ENCODE measurements around the gene TMCO4. TPM values are rescaled to one million over a fixed set of nuclear protein-coding genes. Genes with fewer than 3 reads are reported as not detected.

Gene TMCO4
- total RNA-seq, 1 experiment from 2014 or later, result 19.7 TPM

- CTCF ChIA-PET, result interaction anchor here (0.7 kb wide), 2 partner anchors 64 to 108 kb away, joined by 3 to 5 read pairs; no protein-coding TSS in a partner anchor
- peak overlapping the region; percentile 99; the same call in 1 of the 2 replicates for H3K4me2 ChIP-seq (ENCODE audit: low read length)
- H3K9me2 ChIP-seq (replicated peaks; ENCODE audit: low read length), result no peaks in the 10 kb centered on the region
- H2AFZ ChIP-seq (ENCODE audit: low read length), result no peak overlapping the region
- intact Hi-C loops (cut with micrococcal nuclease), result loop anchor here (2.0 kb wide), 1 partner anchor 164 kb away; no protein-coding TSS in a partner anchor
- H3K9ac ChIP-seq (ENCODE audit: low read length), result no peak overlapping the region
- H3K27me3 ChIP-seq (ENCODE audit: low read length), result no peaks in the 10 kb centered on the region
- H3K4me1 ChIP-seq (ENCODE audit: insufficient read depth, low read length), result peaks cover 28% of the 10 kb centered on the region
- no peaks in the 10 kb centered on the region for H3F3A ChIP-seq (ENCODE audit: low read length, unreplicated experiment)
- POLR2A ChIA-PET (ENCODE audit: unreplicated experiment), result interaction anchor here (0.5 kb wide), 2 partner anchors 161 kb away, joined by 4 to 15 read pairs; partner anchors contain the start of gene CAPZB
- H3K27ac ChIP-seq (ENCODE audit: low read length), result no peak overlapping the region
- BruUV-seq (replicated peaks), result no TSS peak
- H3K9me3 ChIP-seq (ENCODE audit: low read length), result no peaks in the 10 kb centered on the region
- DNase-seq, result peak; percentile 17
- H3K36me3 ChIP-seq (ENCODE audit: low read depth, low read length), result no peaks in the 10 kb centered on the region
- H3K79me2 ChIP-seq (ENCODE audit: low read length), result peaks cover 51% of the 10 kb centered on the region
- no peak overlapping the region for H3K4me3 ChIP-seq (ENCODE audit: low read length)
- ATAC-seq, result no peak
- no peaks in the 10 kb centered on the region for H4K20me1 ChIP-seq (ENCODE audit: low read length)
- TF ChIP-seq EZH2 (IDR thresholded peaks at IDR 0.05; ENCODE audit: low read length, unreplicated experiment) (no peak), EZH2phosphoT487 (IDR thresholded peaks at IDR 0.05; ENCODE audit: borderline replicate concordance, low read length) (no peak)
- TF ChIP-seq, protein P1, sequence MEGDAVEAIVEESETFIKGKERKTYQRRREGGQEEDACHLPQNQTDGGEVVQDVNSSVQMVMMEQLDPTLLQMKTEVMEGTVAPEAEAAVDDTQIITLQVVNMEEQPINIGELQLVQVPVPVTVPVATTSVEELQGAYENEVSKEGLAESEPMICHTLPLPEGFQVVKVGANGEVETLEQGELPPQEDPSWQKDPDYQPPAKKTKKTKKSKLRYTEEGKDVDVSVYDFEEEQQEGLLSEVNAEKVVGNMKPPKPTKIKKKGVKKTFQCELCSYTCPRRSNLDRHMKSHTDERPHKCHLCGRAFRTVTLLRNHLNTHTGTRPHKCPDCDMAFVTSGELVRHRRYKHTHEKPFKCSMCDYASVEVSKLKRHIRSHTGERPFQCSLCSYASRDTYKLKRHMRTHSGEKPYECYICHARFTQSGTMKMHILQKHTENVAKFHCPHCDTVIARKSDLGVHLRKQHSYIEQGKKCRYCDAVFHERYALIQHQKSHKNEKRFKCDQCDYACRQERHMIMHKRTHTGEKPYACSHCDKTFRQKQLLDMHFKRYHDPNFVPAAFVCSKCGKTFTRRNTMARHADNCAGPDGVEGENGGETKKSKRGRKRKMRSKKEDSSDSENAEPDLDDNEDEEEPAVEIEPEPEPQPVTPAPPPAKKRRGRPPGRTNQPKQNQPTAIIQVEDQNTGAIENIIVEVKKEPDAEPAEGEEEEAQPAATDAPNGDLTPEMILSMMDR (conservative IDR thresholded peaks at IDR 0.05; ENCODE audit: low read depth, low read length), result no peak
Observed at GRCh38 chr1:19646377-19647319, 153.1 kb downstream of the TMCO4 start.

- H3K4me3 ChIP-seq (ENCODE audit: low read length), result peak overlapping the region; percentile 100
- H3K9me3 ChIP-seq (ENCODE audit: low read length), result no peaks in the 10 kb centered on the region
- H3K4me1 ChIP-seq (ENCODE audit: insufficient read depth, low read length), result peaks cover 31% of the 10 kb centered on the region
- TF ChIP-seq EZH2phosphoT487 (IDR thresholded peaks at IDR 0.05; ENCODE audit: borderline replicate concordance, low read length) (no peak), EZH2 (IDR thresholded peaks at IDR 0.05; ENCODE audit: low read length, unreplicated experiment) (no peak)
- TF ChIP-seq, protein P1 (conservative IDR thresholded peaks at IDR 0.05; ENCODE audit: low read depth, low read length), result no peak
- ChIA-PET CTCF (interaction anchor here (0.7 kb wide), 1 partner anchor 109 kb away, joined by 3 read pairs; no protein-coding TSS in a partner anchor), POLR2A (ENCODE audit: unreplicated experiment) (interaction anchor here (0.5 kb wide), 1 partner anchor 160 kb away, joined by 15 read pairs; the partner anchor contains the start of gene CAPZB)
- H3K9ac ChIP-seq (ENCODE audit: low read length), result peak overlapping the region; percentile 85
- H3K36me3 ChIP-seq (ENCODE audit: low read depth, low read length), result no peaks in the 10 kb centered on the region
- H3K4me2 ChIP-seq (ENCODE audit: low read length), result peak overlapping the region; percentile 99
- H3F3A ChIP-seq (ENCODE audit: low read length, unreplicated experiment), result no peaks in the 10 kb centered on the region
- no peaks in the 10 kb centered on the region for H4K20me1 ChIP-seq (ENCODE audit: low read length)
- ATAC-seq (peak; percentile 10; the same call in 1 of the 2 replicates), DNase-seq (no peak)
- H3K9me2 ChIP-seq (replicated peaks; ENCODE audit: low read length), result no peaks in the 10 kb centered on the region
- H2AFZ ChIP-seq (ENCODE audit: low read length), result peak overlapping the region; percentile 98
- intact Hi-C loops (cut with micrococcal nuclease), result loop anchor here (2.0 kb wide), 1 partner anchor 163 kb away; no protein-coding TSS in a partner anchor
- BruUV-seq (replicated peaks), result no TSS peak
- H3K27me3 ChIP-seq (ENCODE audit: low read length), result no peaks in the 10 kb centered on the region
- no peak overlapping the region for H3K27ac ChIP-seq (ENCODE audit: low read length)
- H3K79me2 ChIP-seq (ENCODE audit: low read length), result peaks cover 51% of the 10 kb centered on the region
Observed at GRCh38 chr1:19645411-19646251, 154.1 kb downstream of the TMCO4 start.
